HepG2 (cell line): ENCODE measurements around the gene SLC6A9.

Experiments used
- BRCA1 ChIP-seq: sonication (generic); formaldehyde crosslinking; IDR thresholded peaks from 2 replicates; pipeline ENCODE4 v1.4.0; 2020; ENCODE audit warnings: missing genetic modification reagents
- EZH2 ChIP-seq: conservative IDR thresholded peaks from 2 replicates; pipeline ENCODE4 v1.6.1; 2012; ENCODE audit warnings: mild to moderate bottlenecking, low read depth, low read length, moderate library complexity
- FOXA1 ChIP-seq, 2 experiments: fragments of 450-650 bp in 1 of 2; sonication (generic) in 1 of 2; formaldehyde crosslinking in 1 of 2; IDR thresholded peaks; 2 replicates each; pipeline versions ENCODE4 v1.4.0 to v1.6.1; 2016 to 2020; ENCODE audit warnings: missing genetic modification reagents in 1 of 2
- JUND ChIP-seq: sonication (generic); formaldehyde crosslinking; IDR thresholded peaks from 2 replicates; pipeline ENCODE4 v1.8.0; 2022; ENCODE audit warnings: mild to moderate bottlenecking, missing genetic modification reagents
- KDM1A ChIP-seq: IDR thresholded peaks from 2 replicates; pipeline ENCODE4 v1.6.1; 2016; ENCODE audit warnings: missing compliant biosample characterization
- MBNL3 ChIP-seq: fragments of 250-450 bp; sonication (Bioruptor Pico); conservative IDR thresholded peaks from 2 replicates; pipeline ENCODE4 v1.8.0; 2022; ENCODE audit warnings: mild to moderate bottlenecking, inconsistent platforms
- MTF2 ChIP-seq: sonication (generic); formaldehyde crosslinking; IDR thresholded peaks from 2 replicates; pipeline ENCODE4 v1.5.0; 2020; ENCODE audit warnings: missing genetic modification reagents, borderline replicate concordance
- RAD21 ChIP-seq: fragments of 450-650 bp; formaldehyde crosslinking; IDR thresholded peaks from 2 replicates; pipeline ENCODE4 v1.5.0; 2020; ENCODE audit warnings: mild to moderate bottlenecking
- ZNF24 ChIP-seq: fragments of 450-650 bp; IDR thresholded peaks from 2 replicates; pipeline ENCODE4 v1.6.1; 2017; ENCODE audit warnings: antibody characterized with exemption, mild to moderate bottlenecking
- ZNF326 ChIP-seq: sonication (generic); formaldehyde crosslinking; IDR thresholded peaks from 2 replicates; pipeline ENCODE4 v1.4.0; 2020; ENCODE audit warnings: missing genetic modification reagents, borderline replicate concordance
- ZNF547 ChIP-seq: sonication (generic); formaldehyde crosslinking; IDR thresholded peaks from 2 replicates; pipeline ENCODE4 v1.5.1; 2020; ENCODE audit warnings: mild to moderate bottlenecking, missing genetic modification reagents
- ZNF563 ChIP-seq: sonication (generic); formaldehyde crosslinking; IDR thresholded peaks from 2 replicates; pipeline ENCODE4 v1.8.0; 2022; ENCODE audit warnings: mild to moderate bottlenecking, moderate library complexity, missing genetic modification reagents
- ZNF567 ChIP-seq: sonication (generic); formaldehyde crosslinking; IDR thresholded peaks from 2 replicates; pipeline ENCODE4 v1.8.1; 2023; ENCODE audit warnings: mild to moderate bottlenecking, missing genetic modification reagents, borderline replicate concordance
- TF ChIP-seq, protein P1 (sequence below): sonication (generic); formaldehyde crosslinking; IDR thresholded peaks from 2 replicates; pipeline ENCODE4 v1.5.0; 2020; ENCODE audit warnings: mild to moderate bottlenecking, missing genetic modification reagents, moderate library complexity

DNA sequence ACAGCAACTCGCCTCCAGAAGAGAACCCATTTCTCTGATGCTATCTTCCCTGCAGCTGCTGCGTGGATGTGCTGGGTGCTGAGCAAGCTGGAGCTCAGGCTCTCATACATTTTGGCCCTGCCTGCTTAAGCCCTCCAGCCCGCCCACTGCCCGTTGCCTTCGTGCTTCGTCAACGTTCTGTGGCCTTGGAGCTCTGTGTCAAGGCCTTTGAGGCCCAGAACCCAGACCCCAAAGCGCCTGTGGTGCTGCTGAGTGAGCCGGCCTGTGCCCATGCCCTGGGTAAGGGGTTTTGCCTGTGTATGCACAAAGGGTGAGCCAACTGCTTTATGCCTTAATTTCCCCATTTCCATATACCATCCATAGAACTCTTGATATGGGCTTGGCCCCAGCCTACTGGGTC is 60.4 kb downstream of the SLC6A9 start:
- TF ChIP-seq RAD21 (CRISPR knock-in tag) (no peak), EZH2 (no peak), JUND (CRISPR knock-in tag) (no peak), ZNF24 (no peak), ZNF567 (no peak), ZNF547 (no peak), MBNL3 (CRISPR knock-in tag) (no peak), BRCA1 (CRISPR knock-in tag) (no peak), KDM1A (CRISPR knock-in tag) (no peak), ZNF563 (no peak), MTF2 (CRISPR knock-in tag) (no peak), FOXA1 (IDR thresholded peaks at IDR 0.05) (no peak), FOXA1 (CRISPR knock-in tag; IDR thresholded peaks at IDR 0.05) (no peak), ZNF326 (CRISPR knock-in tag) (no peak)
- TF ChIP-seq, protein P1, sequence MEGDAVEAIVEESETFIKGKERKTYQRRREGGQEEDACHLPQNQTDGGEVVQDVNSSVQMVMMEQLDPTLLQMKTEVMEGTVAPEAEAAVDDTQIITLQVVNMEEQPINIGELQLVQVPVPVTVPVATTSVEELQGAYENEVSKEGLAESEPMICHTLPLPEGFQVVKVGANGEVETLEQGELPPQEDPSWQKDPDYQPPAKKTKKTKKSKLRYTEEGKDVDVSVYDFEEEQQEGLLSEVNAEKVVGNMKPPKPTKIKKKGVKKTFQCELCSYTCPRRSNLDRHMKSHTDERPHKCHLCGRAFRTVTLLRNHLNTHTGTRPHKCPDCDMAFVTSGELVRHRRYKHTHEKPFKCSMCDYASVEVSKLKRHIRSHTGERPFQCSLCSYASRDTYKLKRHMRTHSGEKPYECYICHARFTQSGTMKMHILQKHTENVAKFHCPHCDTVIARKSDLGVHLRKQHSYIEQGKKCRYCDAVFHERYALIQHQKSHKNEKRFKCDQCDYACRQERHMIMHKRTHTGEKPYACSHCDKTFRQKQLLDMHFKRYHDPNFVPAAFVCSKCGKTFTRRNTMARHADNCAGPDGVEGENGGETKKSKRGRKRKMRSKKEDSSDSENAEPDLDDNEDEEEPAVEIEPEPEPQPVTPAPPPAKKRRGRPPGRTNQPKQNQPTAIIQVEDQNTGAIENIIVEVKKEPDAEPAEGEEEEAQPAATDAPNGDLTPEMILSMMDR: no peak
